GM19023 (cell line): ENCODE measurements around the gene RBFOX1.

Experiments used
- ATAC-seq: cut with Tn5 transposase; IDR thresholded peaks from one replicate; pipeline ENCODE4 v1.9.1; 2021; ENCODE audit warnings: mild to moderate bottlenecking, moderate library complexity; ENCODE audit not compliant: unreplicated experiment

Gene RBFOX1

GRCh38 chr16:7372095-7372494, 39.5 kb downstream of the RBFOX1 start:
- no peak for ATAC-seq

DNA sequence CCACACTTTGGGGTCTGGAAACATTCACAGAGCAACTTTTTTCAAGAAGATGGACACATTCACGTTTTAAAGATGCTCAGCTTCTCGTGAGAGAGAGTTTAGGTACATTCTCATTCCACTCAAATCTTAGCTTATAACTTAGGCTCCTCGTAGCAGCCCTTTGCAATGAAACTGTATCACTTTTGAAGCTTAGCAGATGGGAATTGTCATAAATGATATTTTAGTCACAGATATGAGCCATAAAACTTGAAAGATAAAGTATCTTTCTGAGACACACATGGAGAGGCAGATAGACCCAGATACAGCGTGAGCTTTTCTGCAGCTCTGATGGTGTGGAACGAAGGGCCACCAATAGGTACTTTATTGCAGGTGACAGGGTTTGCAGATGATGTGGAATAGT, 41.1 kb downstream of the RBFOX1 start:
- no peak for ATAC-seq

- no peak for ATAC-seq
Measured at GRCh38 chr16:7374614-7375174, 42.0 kb downstream of the RBFOX1 start.

- ATAC-seq: no peak
Measured at GRCh38 chr16:7376227-7376626, 43.6 kb downstream of the RBFOX1 start.

DNA sequence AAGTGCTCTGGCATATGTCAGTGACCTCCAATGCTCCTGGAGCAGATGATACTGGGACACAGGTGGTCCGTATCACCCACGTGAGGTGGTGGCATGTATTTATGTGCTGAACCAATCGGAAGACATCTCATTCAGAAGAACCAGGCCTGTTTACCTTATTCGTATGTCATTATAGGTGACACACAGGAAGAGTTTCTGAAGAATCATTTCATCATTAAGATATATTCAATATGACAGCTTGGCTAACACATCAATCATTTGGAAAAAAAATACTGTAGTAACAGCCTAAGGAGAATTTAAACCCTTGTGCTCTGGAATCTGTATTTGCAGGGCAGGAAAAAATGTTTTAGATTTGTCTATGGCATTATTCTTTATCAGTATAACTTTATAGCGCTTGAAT, 44.6 kb downstream of the RBFOX1 start:
- ATAC-seq: no peak

DNA sequence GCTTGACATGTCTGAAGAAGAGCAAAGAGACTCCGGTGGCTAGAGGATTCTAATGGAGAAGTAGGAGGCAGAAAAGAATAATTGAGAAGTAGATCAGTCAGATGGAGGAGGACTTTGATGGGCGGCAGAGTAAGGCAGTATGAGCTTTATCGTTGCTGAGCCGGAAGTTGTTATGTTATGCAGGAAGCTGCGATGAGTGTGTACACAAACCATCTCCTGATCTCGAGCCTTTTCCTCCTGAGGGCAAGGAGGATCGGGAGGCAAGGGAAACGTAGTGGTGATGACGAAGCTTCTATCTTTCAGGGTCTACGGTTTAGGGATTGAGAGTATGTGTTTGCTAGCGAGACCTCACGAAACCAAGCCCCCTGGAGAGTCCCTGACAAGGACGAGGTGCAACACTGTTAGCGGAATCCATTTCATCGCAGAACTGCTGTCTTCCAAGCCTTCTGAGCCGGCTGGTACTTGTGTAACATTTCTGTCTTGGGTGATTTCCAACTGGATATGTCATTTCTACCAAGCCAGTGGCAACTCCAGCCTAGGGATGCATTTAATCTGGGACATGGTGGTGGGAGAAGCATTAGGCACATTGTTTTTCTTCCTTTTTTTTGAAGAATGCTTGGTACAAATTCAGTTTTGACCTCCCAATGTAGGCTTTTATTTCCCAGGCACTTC, 45.5 kb downstream of the RBFOX1 start:
- no peak for ATAC-seq

- ATAC-seq: no peak
Measured at GRCh38 chr16:7380441-7380840, 47.8 kb downstream of the RBFOX1 start.

DNA sequence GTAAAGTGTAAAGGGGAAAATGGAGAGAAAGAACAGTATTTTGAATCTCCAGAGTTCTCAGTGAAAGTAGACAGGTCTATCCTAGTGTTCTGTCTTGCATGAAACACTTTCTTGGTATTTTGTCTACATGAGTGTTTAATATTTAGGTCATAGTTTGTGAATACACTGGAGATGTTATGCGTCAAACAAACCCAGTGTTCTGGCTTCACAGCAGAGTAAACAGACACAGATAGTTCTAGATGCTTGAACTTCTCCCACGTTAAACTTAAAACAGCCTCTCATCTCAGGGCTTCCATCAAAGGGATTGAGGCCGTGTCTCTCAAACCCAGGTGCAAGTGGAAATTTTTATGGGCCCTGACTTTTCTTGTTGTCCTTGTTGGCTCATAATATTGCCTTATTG, 48.3 kb downstream of the RBFOX1 start:
- ATAC-seq: no peak

DNA sequence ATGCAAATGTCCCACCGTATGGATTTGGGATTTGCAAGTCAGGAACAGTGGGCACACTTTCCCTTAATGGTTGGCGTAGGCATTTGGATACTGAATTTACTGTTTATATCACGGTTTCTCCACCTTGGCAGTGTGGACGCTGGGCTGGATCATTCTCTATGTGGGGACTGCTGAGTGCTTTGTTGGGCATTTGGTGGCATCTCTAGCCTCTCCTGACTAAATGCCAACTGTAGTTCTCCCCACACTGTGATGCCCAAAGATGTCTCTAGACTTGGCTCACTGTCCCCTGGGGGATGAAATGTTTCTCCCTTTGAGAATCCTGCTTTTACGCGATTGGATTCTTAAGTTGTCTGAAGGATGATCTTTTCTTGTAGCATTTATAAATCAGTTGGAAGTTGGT, 49.0 kb downstream of the RBFOX1 start:
- no peak for ATAC-seq

DNA sequence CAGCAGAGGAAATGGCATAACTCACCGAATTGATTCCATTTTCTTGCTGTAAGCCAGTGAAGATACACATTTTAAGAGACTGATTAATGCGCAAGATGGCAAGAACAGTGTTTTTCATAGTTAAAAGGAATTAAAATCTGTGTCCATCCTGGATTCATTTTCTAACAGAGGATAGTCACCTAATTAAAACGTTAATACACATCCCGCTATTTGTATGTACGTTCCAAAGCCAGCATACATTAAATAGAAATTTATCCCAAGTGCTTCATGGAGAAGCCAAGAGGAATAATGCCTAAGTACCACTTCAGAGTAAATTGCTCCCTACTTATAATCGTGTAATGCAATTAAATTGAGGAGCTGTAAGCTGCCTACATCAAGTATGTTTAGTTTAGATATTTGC, 49.9 kb downstream of the RBFOX1 start:
- ATAC-seq: no peak

GRCh38 chr16:7390974-7391373, 58.3 kb downstream of the RBFOX1 start:
- no peak for ATAC-seq

- ATAC-seq: no peak
Measured at GRCh38 chr16:7391694-7392093, 59.0 kb downstream of the RBFOX1 start.

DNA sequence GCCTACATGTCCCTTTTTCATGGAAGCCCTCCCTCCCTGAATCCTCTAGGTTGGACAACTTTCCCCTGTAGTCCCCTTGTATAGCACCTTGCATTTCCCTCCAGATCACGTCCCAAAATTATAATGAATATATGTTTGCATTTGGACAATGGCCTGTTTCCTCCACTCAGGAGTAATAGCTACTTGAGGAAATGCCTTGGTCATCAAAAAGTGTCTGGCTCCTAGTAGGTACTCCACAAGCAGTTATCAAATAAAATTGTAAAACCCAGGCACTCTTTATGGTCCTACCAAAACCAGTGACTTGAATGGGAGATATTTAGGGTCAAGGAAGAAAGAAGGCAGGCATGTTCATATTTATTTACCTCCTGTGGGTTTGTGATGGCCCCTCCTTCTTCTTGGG, 59.6 kb downstream of the RBFOX1 start:
- ATAC-seq: no peak

DNA sequence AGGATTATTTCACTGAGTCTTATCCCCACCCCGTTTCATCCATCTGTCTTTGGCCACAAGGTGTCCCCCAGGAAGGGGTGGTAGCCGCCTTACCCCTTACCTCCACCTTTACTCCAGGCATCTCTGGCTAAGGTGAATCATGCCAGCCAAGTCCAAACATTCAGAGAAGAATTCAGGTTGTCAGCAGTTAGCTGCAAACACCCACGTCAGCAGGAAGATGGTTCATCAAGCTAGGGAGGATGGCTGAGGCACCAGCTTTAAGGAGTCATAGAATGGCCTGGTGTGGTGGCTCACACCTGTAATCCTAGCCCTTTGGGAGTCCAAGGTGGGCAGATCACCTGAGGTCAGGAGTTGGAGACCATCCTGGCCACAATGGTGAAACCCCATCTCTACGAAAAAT, 61.0 kb downstream of the RBFOX1 start:
- no peak for ATAC-seq

DNA sequence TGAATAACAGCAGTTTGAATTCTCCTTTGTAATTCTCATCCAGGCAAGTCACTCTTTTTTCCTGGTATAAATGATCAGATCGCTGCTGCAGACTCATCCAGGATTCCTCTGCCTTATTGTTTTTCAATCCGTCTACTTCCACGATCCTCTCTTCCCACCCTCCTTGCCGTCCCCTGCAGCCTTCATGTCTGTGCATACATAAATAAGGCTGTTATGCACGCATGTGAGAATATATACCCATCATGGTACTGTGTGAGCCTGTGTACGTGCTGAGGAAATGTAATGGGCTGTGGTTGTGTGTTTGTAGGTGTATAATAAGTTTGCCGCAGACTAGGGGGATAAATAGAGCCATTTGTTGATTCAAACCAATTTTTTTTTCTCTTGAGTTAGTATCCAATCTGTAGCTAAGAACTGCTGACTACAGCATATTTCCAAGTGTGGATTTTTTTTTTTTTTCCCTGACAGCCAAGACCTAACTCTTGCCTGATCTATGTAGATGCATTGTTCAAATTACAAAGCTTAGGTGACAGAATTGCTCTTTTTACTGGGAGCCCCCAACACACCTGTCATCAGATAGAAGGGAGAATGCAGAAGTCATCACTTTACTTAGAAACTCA, 62.2 kb downstream of the RBFOX1 start:
- ATAC-seq: no peak

DNA sequence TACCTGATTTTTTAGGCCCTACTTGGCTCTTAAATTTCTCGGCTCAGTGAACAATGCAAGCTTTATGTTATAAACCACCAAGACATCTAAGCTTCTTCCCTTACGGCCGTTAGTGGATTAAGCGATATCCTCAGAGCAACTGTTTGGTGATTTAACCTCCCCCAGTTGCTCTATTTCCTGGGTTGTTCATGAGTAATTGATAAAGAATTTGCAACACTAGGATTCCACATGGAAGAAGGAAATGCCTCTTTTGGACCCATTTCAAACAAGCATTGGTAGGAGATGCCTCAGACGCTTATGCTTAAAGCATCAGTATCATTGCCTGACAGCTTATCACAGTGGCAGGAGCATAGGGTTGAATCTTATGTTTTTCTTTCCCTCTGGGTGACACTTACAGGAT, 65.3 kb downstream of the RBFOX1 start:
- no peak for ATAC-seq

GRCh38 chr16:7398536-7398935, 65.9 kb downstream of the RBFOX1 start:
- ATAC-seq: no peak

- no peak for ATAC-seq
Measured at GRCh38 chr16:7399296-7399695, 66.7 kb downstream of the RBFOX1 start.

- no peak for ATAC-seq
Measured at GRCh38 chr16:7400117-7400890, 67.7 kb downstream of the RBFOX1 start.

GRCh38 chr16:7404217-7404616, 71.6 kb downstream of the RBFOX1 start:
- ATAC-seq: no peak

DNA sequence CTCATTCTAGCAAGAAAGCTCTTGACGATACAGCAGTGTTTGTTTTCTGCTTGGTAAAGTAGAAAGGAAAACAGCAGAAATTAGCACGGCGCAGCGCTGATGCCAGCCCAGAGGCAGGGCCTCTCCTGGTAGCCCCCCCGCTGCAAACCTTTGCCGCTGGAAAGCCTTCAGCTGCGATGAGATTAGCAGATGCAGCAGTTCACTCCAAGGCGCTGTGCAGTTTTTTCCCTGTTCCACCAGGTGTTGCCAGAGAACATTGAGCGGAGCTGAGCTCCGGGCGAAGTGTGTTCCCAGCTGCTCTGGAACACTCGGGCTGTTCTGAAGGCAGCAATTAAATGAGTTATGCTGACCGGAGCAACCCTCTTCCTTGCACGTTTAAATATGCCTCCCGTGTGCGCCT, 72.5 kb downstream of the RBFOX1 start:
- ATAC-seq: no peak
